Heart left ventricle (tissue), 16 donors: ENCODE results near the gene GNB2. TPM values are rescaled to one million over a fixed set of nuclear protein-coding genes. Genes with fewer than 3 reads are reported as not detected.

Experiments
- ATAC-seq, 4 donors: fragments of 200-7000 bp; cut with Tn5 transposase; one replicate each; pipeline ENCODE4 v1.9.1; 2020 to 2022; ENCODE audit warnings: moderate library complexity in 4 of 4, mild to moderate bottlenecking in 3 of 4, moderate number of reproducible peaks in 1 of 4
- DNase-seq, 5 donors: peaks; one replicate each; pipeline ENCODE4 v3.0.0-alpha.2; 2020
- H3K27ac ChIP-seq, 12 donors: fragments of 200-600 bp; sonication (generic) in 4 of 12; one replicate each; pipeline versions ENCODE4 v1.5.0 to v1.8.0; 2016 to 2022; ENCODE audit warnings: mild to moderate bottlenecking in 2 of 12
- H3K27me3 ChIP-seq, 9 donors: fragments of 200-600 bp; sonication (generic) in 2 of 9; one replicate each; pipeline versions ENCODE4 v1.5.1 to v1.8.0; 2016 to 2022; ENCODE audit warnings: mild to moderate bottlenecking in 3 of 9
- H3K36me3 ChIP-seq, 9 donors: fragments of 200-600 bp; sonication (generic) in 2 of 9; one replicate each; pipeline versions ENCODE4 v1.5.0 to v1.8.0; 2018 to 2022; ENCODE audit warnings: mild to moderate bottlenecking in 2 of 9
- H3K4me1 ChIP-seq, 12 donors: fragments of 200-600 bp; sonication (generic) in 4 of 12; one replicate each; pipeline versions ENCODE4 v1.5.0 to v1.8.0; 2016 to 2022; ENCODE audit warnings: mild to moderate bottlenecking in 3 of 12
- H3K4me3 ChIP-seq, 12 donors: fragments of 200-600 bp; sonication (generic) in 4 of 12; one replicate each; pipeline versions ENCODE4 v1.5.0 to v1.8.0; 2017 to 2022; ENCODE audit warnings: mild to moderate bottlenecking in 9 of 12, moderate library complexity in 4 of 12
- H3K9me3 ChIP-seq, 12 donors: fragments of 200-600 bp; sonication (generic) in 4 of 12; one replicate each; pipeline versions ENCODE4 v1.5.0 to v1.8.0; 2016 to 2022; ENCODE audit warnings: mild to moderate bottlenecking in 1 of 12
- CTCF ChIP-seq, 12 donors: fragments of 200-600 bp; sonication (generic) in 4 of 12; IDR thresholded peaks; one replicate each; pipeline versions ENCODE4 v1.5.0 to v1.8.0; 2018 to 2022; ENCODE audit warnings: antibody characterized with exemption in 12 of 12, mild to moderate bottlenecking in 5 of 12
- POLR2A ChIP-seq, 2 donors: fragments of 450-650 bp; IDR thresholded peaks; one replicate each; pipeline ENCODE4 v1.6.1; 2017; ENCODE audit warnings: antibody characterized with exemption in 2 of 2, mild to moderate bottlenecking in 2 of 2, moderate library complexity in 2 of 2
- WGBS, 4 donors: extraction: QIAGEN DNeasy Blood & Tissue Kit in 2 of 4; methylation state at CpG; one replicate each; pipeline versions ENCODE4 v1.1.5 to v1.1.7; 2013 to 2018; 5-methylcytosine and 5-hydroxymethylcytosine counted together
- intact Hi-C, 10 donors: fragments of 100-400 bp; cut with DNase I; formaldehyde crosslinking; loops; one replicate each; pipeline versions ENCODE4 v1.11.1 to v1.14.2; 2022
- long read RNA-seq, 3 donors: library from polyadenylated mRNA; unstranded; transcript quantifications; one replicate each; pipeline ENCODE4 v2.0.0, GENCODE V29; 2020 to 2021
- polyA plus RNA-seq, 2 donors: library from polyadenylated mRNA; stranded (reverse); fragments of 200-250 nt; gene quantifications; one replicate each; pipeline ENCODE4 v1.2.3, GENCODE V29; 2013
- total RNA-seq, 9 donors: library from RNA; depleted of rRNA in 2 of 9; stranded (reverse); fragments of >200 nt in 2 of 9; fragmentation: NEBNext Ultra II Directional in 3 of 9; extraction: Animal tissue kit (Norgen Biotek cat#: 25700) in 3 of 9; gene quantifications; one replicate each; pipeline versions ENCODE4 v1.1.0 to v1.2.4, GENCODE V29; 2016 to 2023
- donor health status: ischemic (EF 13 %, LVEDD 7.1; RV severe dilation, severe dysfunction).
- donor health status: healthy with polysubstance abuse.
- donor health status: DM: no; HTN: yes; CAD: no.
- donor health status: DM: no; HTN: no; CAD: no.
- donor health status: ischemic (EF 25% LVEDD 6.9; RV normal size, moderate dysfunction).
- donor health status: ischemic (EF 25% LVEDD 5.7; RV mildly dilated, moderate dysfunction).
- donor health status: healthy.
- donor health status: DM: yes; HTN: yes; CAD: no.
- donor health status: ischemic (EF 35%, LVEDD 5.7; RV mildly dilated, moderate dysfunction).
- donor health status: nonischemic (EF 11% LVEDD 7.7; RV severe dilation, severe dysfunction).
- donor health status: DM: yes; HTN: yes; CAD: no.
- donor health status: PGD.
- donor health status: ischemic (EF 29% LVEDD 5.4; RV normal size, mild dysfunction).
- donor health status: nonischemic (EF 23%, LVEDD 6.1; RV moderate dilation, normal function).

Gene GNB2
- total RNA-seq = 100 to 1,000 TPM in 7 of 9 donors, 10 to 100 TPM in 2; 94.8 to 188 (median 122) TPM
- 100 to 1,000 TPM in 1 of 2 donors, 10 to 100 TPM in 1; 48.0 to 199 TPM for polyA plus RNA-seq
- long read RNA-seq, donor 1, transcript GNB2-201 (10 exons, 1,878 nt) = major isoform, 77 of 98 reads
- long read RNA-seq, donor 1, partial matches to known transcripts = 11 of 98 reads
- long read RNA-seq, donor 1, other reads (novel, unspliced or antisense) = 6 of 98 reads
- long read RNA-seq, donor 2, transcript GNB2-201 (10 exons, 1,878 nt) = major isoform, 52 of 77 reads
- long read RNA-seq, donor 2, partial matches to known transcripts = 22 of 77 reads
- long read RNA-seq, donor 2, other reads (novel, unspliced or antisense) = 0 of 77 reads
- long read RNA-seq, donor 3, transcript GNB2-202 (9 exons, 1,524 nt) = minor isoform, 5 of 123 reads
- long read RNA-seq, donor 3, transcript GNB2-201 (10 exons, 1,878 nt) = major isoform, 102 of 123 reads
- long read RNA-seq, donor 3, partial matches to known transcripts = 9 of 123 reads
- long read RNA-seq, donor 3, other reads (novel, unspliced or antisense) = 7 of 123 reads

GRCh38 chr7:100673302-100673941, at the start of gene GNB2:
Gene GNB2 (plus strand): TSS chr7:100673740. CDS start chr7:100676266, 2,526 bp downstream.
- no peaks in the 10 kb centered on the region for H3K27me3 ChIP-seq
- intact Hi-C loops = loop anchor here in 6 of 10 donors (1.0 to 10.0 kb wide), 8 partner anchors 46 to 89 kb away; partner anchors contain the start of genes FBXO24 (in 4 of the 6), LRCH4 (in 4 of the 6) and MOSPD3 (in 4 of the 6)
- peaks cover 0 to 35% (median 12%) of the 10 kb centered on the region in 12 donors for H3K4me1 ChIP-seq
- peak within 1 kb of the TSS; percentile 88 to 100 (median 98) for H3K27ac ChIP-seq
- peak; percentile 89 to 96 (median 92) for ATAC-seq
- peaks cover 0 to 23% (median 21%) of the 10 kb centered on the region in 9 donors for H3K36me3 ChIP-seq
- H3K4me3 ChIP-seq = peak within 1 kb of the TSS; percentile 79 to 100 (median 96)
- peak; percentile 34 to 77 for TF ChIP-seq POLR2A (IDR thresholded peaks at IDR 0.05)
- no peak for TF ChIP-seq CTCF (IDR thresholded peaks at IDR 0.05)
- peak; percentile 99 to 100 (median 99) for DNase-seq
- WGBS, 4 donors = 0 to 1% (median 0%) methylated on average over 21 to 65 of the region's 65 CpGs
- H3K9me3 ChIP-seq = no peaks in the 10 kb centered on the region

GRCh38 chr7:100623951-100624824, 49.4 kb upstream of the GNB2 start:
- TF ChIP-seq POLR2A (IDR thresholded peaks at IDR 0.05) (no peak), CTCF (IDR thresholded peaks at IDR 0.05) (no peak)

GRCh38 chr7:100626055-100626454, 47.5 kb upstream of the GNB2 start:
- ATAC-seq (no peak), DNase-seq (no peak)
- Histone ChIP-seq H3K36me3 (no peaks in the 10 kb centered on the region), H3K4me1 (peaks cover 0 to 12% (median 4%) of the 10 kb centered on the region in 12 donors), H3K27me3 (no peaks in the 10 kb centered on the region), H3K4me3 (peak overlapping the region in 9 of 12 donors; percentile 26 to 51 (median 43)), H3K9me3 (no peaks in the 10 kb centered on the region), H3K27ac (no peak overlapping the region)
- TF ChIP-seq POLR2A (IDR thresholded peaks at IDR 0.05) = no peak
- no peak for TF ChIP-seq CTCF (IDR thresholded peaks at IDR 0.05)
- intact Hi-C loops = loop anchor here in 2 of 10 donors (5.0 kb wide), 2 partner anchors 41 to 46 kb away; partner anchors contain the start of gene GNB2 (in 1 of the 2)
- 10 to 23% (median 18%) methylated on average over 3 of the region's 3 CpGs for WGBS, 4 donors

More at GRCh38 chr7:100623951-100624824, 49.4 kb upstream of the GNB2 start:
- WGBS, 4 donors = 82 to 93% (median 88%) methylated on average over 15 of the region's 15 CpGs
- H3K27me3 ChIP-seq = no peaks in the 10 kb centered on the region
- H3K27ac ChIP-seq = no peak overlapping the region
- DNase-seq = no peak
- H3K4me3 ChIP-seq = no peak overlapping the region
- intact Hi-C loops = loop anchor here in 1 of 10 donors (5.0 kb wide), 1 partner anchor 63 kb away; no protein-coding TSS in a partner anchor
- H3K36me3 ChIP-seq = peaks cover 0 to 6% (median 0%) of the 10 kb centered on the region in 9 donors
- peaks cover 0 to 12% (median 4%) of the 10 kb centered on the region in 12 donors for H3K4me1 ChIP-seq
- no peak for ATAC-seq
- no peaks in the 10 kb centered on the region for H3K9me3 ChIP-seq
